ENCODE data around the gene KRT33A.
A peak's percentile ranks its signal among the peaks of the same experiment; 100 is the strongest.

KRT33A gene

DNA sequence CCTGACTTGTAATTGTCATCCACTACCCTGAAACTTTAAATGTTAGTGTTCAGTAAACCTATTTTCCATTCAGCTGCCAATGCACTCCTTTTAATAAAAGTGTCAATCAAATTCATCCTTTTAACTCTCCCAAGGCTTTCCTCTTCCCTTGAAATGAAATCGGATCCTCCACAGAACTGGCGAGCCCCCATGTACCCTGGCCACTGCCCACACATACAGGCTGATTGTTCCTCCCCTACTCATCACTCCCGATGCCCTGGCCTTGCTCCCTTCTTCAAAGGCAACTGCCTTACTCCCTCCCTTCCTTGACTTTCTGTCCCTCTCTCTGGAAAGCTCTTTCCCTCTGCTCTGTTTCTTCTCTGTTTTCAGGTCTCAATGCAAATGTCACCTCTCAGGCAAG is 7.6 kb downstream of the KRT33A start:
- Histone ChIP-seq H3K9me2 (replicated peaks; ENCODE audit: insufficient read depth, low read length) (no peaks in the 10 kb centered on the region), H2AFZ (ENCODE audit: low read length) (no peak overlapping the region), H3K36me3 (replicated peaks; ENCODE audit: insufficient read depth, low read length) (no peaks in the 10 kb centered on the region)

DNA sequence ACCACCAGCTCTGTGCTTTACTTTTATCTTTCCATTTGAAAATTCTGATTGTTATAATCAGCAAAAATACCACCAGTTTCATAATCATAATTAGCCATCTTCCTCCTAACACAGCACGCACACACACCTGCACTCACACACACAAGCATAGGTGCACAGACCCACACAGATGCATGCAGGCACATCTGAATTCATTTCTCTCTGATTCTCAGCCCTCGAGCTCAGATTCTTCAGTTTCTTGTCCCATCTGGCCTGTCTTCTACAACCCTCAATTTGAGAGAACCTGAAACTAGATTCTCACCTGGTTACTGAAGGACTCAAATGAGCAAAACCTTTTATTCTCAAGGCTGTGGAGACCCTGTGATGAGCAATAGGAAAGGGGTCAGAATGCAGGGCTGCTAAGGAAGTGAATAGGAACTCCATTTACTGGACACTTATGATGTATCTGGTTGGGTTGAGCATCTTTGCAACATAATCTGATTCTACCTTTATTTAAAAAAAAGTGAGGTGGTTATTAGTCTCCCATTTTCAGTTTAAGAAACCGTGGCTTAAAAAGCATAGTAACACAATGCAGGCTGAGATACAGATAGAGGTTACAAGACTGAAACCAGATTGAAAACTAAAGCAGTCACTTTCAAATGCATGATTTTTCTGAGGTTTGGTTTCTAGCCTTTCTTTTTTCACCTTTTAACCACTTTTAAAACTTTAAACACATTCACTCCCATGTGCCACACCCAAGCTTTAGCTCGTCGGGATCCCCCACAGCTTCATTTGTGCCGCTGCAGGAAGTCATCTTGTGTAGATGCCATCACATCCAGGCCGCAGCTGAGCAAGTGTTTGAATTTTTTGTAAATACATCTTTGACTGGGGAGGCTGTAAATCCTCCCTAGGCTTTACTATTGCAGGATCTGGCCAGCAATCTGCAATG is 9.4 kb downstream of the KRT33A start:
- peak; percentile 44 for DNase-seq
- H3K27ac ChIP-seq (ENCODE audit: low read length) = no peak overlapping the region
- H3K4me2 ChIP-seq (ENCODE audit: low read depth, low read length) = peak overlapping the region; percentile 27; the same call in 1 of the 2 replicates

More for the DNA sequence above, 7.6 kb downstream of the KRT33A start:
- no peak overlapping the region for H3K4me3 ChIP-seq (ENCODE audit: low read length)
- H3K9me3 ChIP-seq (replicated peaks; ENCODE audit: insufficient read depth, low read length) = no peaks in the 10 kb centered on the region
- no peak for DNase-seq
- peaks cover 28% of the 10 kb centered on the region for H3K27me3 ChIP-seq (replicated peaks; ENCODE audit: insufficient read depth, low read length)
- H3K4me2 ChIP-seq (ENCODE audit: low read depth, low read length) = no peak overlapping the region
- H3K9ac ChIP-seq (ENCODE audit: low read length) = no peak overlapping the region
- H3F3A ChIP-seq (ENCODE audit: insufficient read depth, low read length) = peaks cover 9% of the 10 kb centered on the region
- H3K79me2 ChIP-seq (ENCODE audit: low read length) = no peaks in the 10 kb centered on the region
- H3K4me1 ChIP-seq (ENCODE audit: low read length) = peaks cover 23% of the 10 kb centered on the region
- TF ChIP-seq EZH2phosphoT487 (IDR thresholded peaks at IDR 0.05; ENCODE audit: low read length) = no peak
- TF ChIP-seq, protein P1, sequence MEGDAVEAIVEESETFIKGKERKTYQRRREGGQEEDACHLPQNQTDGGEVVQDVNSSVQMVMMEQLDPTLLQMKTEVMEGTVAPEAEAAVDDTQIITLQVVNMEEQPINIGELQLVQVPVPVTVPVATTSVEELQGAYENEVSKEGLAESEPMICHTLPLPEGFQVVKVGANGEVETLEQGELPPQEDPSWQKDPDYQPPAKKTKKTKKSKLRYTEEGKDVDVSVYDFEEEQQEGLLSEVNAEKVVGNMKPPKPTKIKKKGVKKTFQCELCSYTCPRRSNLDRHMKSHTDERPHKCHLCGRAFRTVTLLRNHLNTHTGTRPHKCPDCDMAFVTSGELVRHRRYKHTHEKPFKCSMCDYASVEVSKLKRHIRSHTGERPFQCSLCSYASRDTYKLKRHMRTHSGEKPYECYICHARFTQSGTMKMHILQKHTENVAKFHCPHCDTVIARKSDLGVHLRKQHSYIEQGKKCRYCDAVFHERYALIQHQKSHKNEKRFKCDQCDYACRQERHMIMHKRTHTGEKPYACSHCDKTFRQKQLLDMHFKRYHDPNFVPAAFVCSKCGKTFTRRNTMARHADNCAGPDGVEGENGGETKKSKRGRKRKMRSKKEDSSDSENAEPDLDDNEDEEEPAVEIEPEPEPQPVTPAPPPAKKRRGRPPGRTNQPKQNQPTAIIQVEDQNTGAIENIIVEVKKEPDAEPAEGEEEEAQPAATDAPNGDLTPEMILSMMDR (IDR thresholded peaks at IDR 0.05; ENCODE audit: low read length) = no peak
- no peak for TF ChIP-seq EZH2 (optimal IDR thresholded peaks at IDR 0.05; ENCODE audit: low read depth, low read length)
- no peak overlapping the region for H3K27ac ChIP-seq (ENCODE audit: low read length)
- no peaks in the 10 kb centered on the region for H4K20me1 ChIP-seq (ENCODE audit: insufficient read depth, low read length)

DNA sequence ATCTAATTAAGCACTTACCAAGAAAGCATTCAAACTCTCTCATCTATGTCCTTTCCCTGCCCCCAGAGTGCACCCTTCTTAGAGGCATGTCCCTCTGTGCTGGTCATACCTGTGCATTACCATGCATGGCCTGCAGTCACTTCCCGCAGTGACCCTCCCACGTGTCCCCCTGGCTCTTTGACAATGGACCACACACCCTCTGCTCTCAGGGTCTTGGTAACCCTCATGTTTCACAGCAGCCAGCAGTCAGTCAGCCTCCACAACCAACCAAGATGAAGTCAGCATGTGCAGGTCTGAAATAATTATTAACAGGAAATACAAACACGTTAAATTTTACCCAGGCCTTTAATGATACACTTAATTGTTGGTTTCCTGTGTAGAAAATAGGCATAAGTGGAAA is 10.1 kb downstream of the KRT33A start:
- H3K27ac ChIP-seq (ENCODE audit: low read length) = no peak overlapping the region
- TF ChIP-seq EZH2 (optimal IDR thresholded peaks at IDR 0.05; ENCODE audit: low read depth, low read length) = no peak
- TF ChIP-seq, protein P1 (IDR thresholded peaks at IDR 0.05; ENCODE audit: low read length) = 0 out of 2 replicates have a peak, but pooled peaks have one; percentile 6
- no peaks in the 10 kb centered on the region for H3K9me3 ChIP-seq (replicated peaks; ENCODE audit: insufficient read depth, low read length)
- no peak for DNase-seq
- H3K79me2 ChIP-seq (ENCODE audit: low read length) = no peaks in the 10 kb centered on the region
- H4K20me1 ChIP-seq (ENCODE audit: insufficient read depth, low read length) = no peaks in the 10 kb centered on the region
- peaks cover 42% of the 10 kb centered on the region for H3K27me3 ChIP-seq (replicated peaks; ENCODE audit: insufficient read depth, low read length)
- H2AFZ ChIP-seq (ENCODE audit: low read length) = no peak overlapping the region
- H3F3A ChIP-seq (ENCODE audit: insufficient read depth, low read length) = peaks cover 9% of the 10 kb centered on the region
- no peak overlapping the region for H3K9ac ChIP-seq (ENCODE audit: low read length)
- H3K9me2 ChIP-seq (replicated peaks; ENCODE audit: insufficient read depth, low read length) = no peaks in the 10 kb centered on the region
- H3K4me1 ChIP-seq (ENCODE audit: low read length) = peaks cover 23% of the 10 kb centered on the region
- no peak overlapping the region for H3K4me3 ChIP-seq (ENCODE audit: low read length)
- H3K4me2 ChIP-seq (ENCODE audit: low read depth, low read length) = peak overlapping the region; percentile 19; the same call in 1 of the 2 replicates
- H3K36me3 ChIP-seq (replicated peaks; ENCODE audit: insufficient read depth, low read length) = no peaks in the 10 kb centered on the region

More for the DNA sequence above, 9.4 kb downstream of the KRT33A start:
- Histone ChIP-seq H3K9me3 (replicated peaks; ENCODE audit: insufficient read depth, low read length) (no peaks in the 10 kb centered on the region), H3K9me2 (replicated peaks; ENCODE audit: insufficient read depth, low read length) (no peaks in the 10 kb centered on the region), H3K79me2 (ENCODE audit: low read length) (no peaks in the 10 kb centered on the region), H3K4me1 (ENCODE audit: low read length) (peaks cover 23% of the 10 kb centered on the region), H2AFZ (ENCODE audit: low read length) (no peak overlapping the region), H4K20me1 (ENCODE audit: insufficient read depth, low read length) (no peaks in the 10 kb centered on the region), H3K36me3 (replicated peaks; ENCODE audit: insufficient read depth, low read length) (no peaks in the 10 kb centered on the region), H3K9ac (ENCODE audit: low read length) (no peak overlapping the region), H3K4me3 (ENCODE audit: low read length) (no peak overlapping the region), H3K27me3 (replicated peaks; ENCODE audit: insufficient read depth, low read length) (peaks cover 40% of the 10 kb centered on the region), H3F3A (ENCODE audit: insufficient read depth, low read length) (peaks cover 9% of the 10 kb centered on the region)
- TF ChIP-seq EZH2 (optimal IDR thresholded peaks at IDR 0.05; ENCODE audit: low read depth, low read length) (no peak), EZH2phosphoT487 (IDR thresholded peaks at IDR 0.05; ENCODE audit: low read length) (no peak)

All from MM.1S (cell line).